GM18507 (cell line): Measurements from ENCODE around the gene CXCR6.

Experiments used
- DNase-seq: peaks from one replicate; pipeline ENCODE4 v3.0.0; 2011; ENCODE audit warnings: low read depth; ENCODE audit not compliant: insufficient read length; ENCODE audit errors: extremely low spot score
- FAIRE-seq: peaks from 2 replicates; lab custom pipeline; 2011; peaks lifted over from hg19 to GRCh38; lab: Jason Lieb, UNC

CXCR6 gene

DNA sequence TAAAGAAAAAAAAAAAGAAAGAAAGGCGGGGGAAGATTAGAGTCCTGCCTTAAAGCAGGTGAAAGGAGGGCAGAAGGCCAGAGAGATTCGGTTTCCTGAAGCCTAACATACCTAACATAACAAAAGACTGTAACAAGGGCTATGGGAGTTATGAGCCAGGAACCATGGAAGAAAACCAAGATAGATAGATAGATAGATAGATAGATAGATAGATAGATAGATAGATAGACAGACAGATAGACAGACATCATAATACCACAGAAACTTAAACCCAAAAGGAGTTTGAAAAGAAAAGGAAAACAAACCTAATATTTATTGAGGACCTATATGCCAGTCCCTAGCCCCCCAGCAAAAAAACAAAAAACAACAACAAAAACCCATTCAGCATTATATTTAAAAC lies 54.7 kb downstream of the CXCR6 start:
- DNase-seq (no peak), FAIRE-seq (no peak)
